ENCODE measurements around the gene SLC26A11.

SLC26A11 gene

GRCh38 chr17:80248001-80248893 is 28.0 kb downstream of the SLC26A11 start:
- ATAC-seq (ENCODE audit: low read depth) (no peak), DNase-seq (ENCODE audit: low spot score) (no peak)
- H3K4me3 ChIP-seq (ENCODE audit: severe bottlenecking) = no peak overlapping the region
- no peaks in the 10 kb centered on the region for H3K27me3 ChIP-seq (ENCODE audit: insufficient read depth, poor library complexity, severe bottlenecking)
- no peaks in the 10 kb centered on the region for H3K9me3 ChIP-seq (ENCODE audit: severe bottlenecking)
- no peaks in the 10 kb centered on the region for H3K36me3 ChIP-seq (ENCODE audit: low read depth)
- H3K27ac ChIP-seq (ENCODE audit: poor library complexity, severe bottlenecking) = no peak overlapping the region
- TF ChIP-seq CTCF (IDR thresholded peaks at IDR 0.05; ENCODE audit: poor library complexity, severe bottlenecking) = no peak
- H3K4me1 ChIP-seq (ENCODE audit: insufficient read depth, poor library complexity, severe bottlenecking) = no peaks in the 10 kb centered on the region

GRCh38 chr17:80248894-80249710 is 28.9 kb downstream of the SLC26A11 start:
- no peak overlapping the region for H3K27ac ChIP-seq (ENCODE audit: poor library complexity, severe bottlenecking)
- ATAC-seq (ENCODE audit: low read depth) (no peak), DNase-seq (ENCODE audit: low spot score) (no peak)
- no peak for TF ChIP-seq CTCF (IDR thresholded peaks at IDR 0.05; ENCODE audit: poor library complexity, severe bottlenecking)
- H3K36me3 ChIP-seq (ENCODE audit: low read depth) = no peaks in the 10 kb centered on the region
- H3K27me3 ChIP-seq (ENCODE audit: insufficient read depth, poor library complexity, severe bottlenecking) = no peaks in the 10 kb centered on the region
- H3K4me3 ChIP-seq (ENCODE audit: severe bottlenecking) = no peak overlapping the region
- no peaks in the 10 kb centered on the region for H3K9me3 ChIP-seq (ENCODE audit: severe bottlenecking)
- no peaks in the 10 kb centered on the region for H3K4me1 ChIP-seq (ENCODE audit: insufficient read depth, poor library complexity, severe bottlenecking)

GRCh38 chr17:80251966-80252365 is 31.7 kb downstream of the SLC26A11 start:
- H3K9me3 ChIP-seq (ENCODE audit: severe bottlenecking) = no peaks in the 10 kb centered on the region
- H3K4me3 ChIP-seq (ENCODE audit: severe bottlenecking) = no peak overlapping the region
- DNase-seq (ENCODE audit: low spot score) (no peak), ATAC-seq (ENCODE audit: low read depth) (no peak)
- no peak overlapping the region for H3K27ac ChIP-seq (ENCODE audit: poor library complexity, severe bottlenecking)
- H3K27me3 ChIP-seq (ENCODE audit: insufficient read depth, poor library complexity, severe bottlenecking) = no peaks in the 10 kb centered on the region
- H3K36me3 ChIP-seq (ENCODE audit: low read depth) = no peaks in the 10 kb centered on the region
- H3K4me1 ChIP-seq (ENCODE audit: insufficient read depth, poor library complexity, severe bottlenecking) = peaks cover 16% of the 10 kb centered on the region
- no peak for TF ChIP-seq CTCF (IDR thresholded peaks at IDR 0.05; ENCODE audit: poor library complexity, severe bottlenecking)

GRCh38 chr17:80252871-80253270 is 32.6 kb downstream of the SLC26A11 start:
- DNase-seq (ENCODE audit: low spot score) = no peak
- Histone ChIP-seq H3K36me3 (ENCODE audit: low read depth) (no peaks in the 10 kb centered on the region), H3K9me3 (ENCODE audit: severe bottlenecking) (no peaks in the 10 kb centered on the region), H3K4me3 (ENCODE audit: severe bottlenecking) (no peak overlapping the region), H3K27ac (ENCODE audit: poor library complexity, severe bottlenecking) (no peak overlapping the region), H3K4me1 (ENCODE audit: insufficient read depth, poor library complexity, severe bottlenecking) (peaks cover 16% of the 10 kb centered on the region), H3K27me3 (ENCODE audit: insufficient read depth, poor library complexity, severe bottlenecking) (no peaks in the 10 kb centered on the region)
- TF ChIP-seq CTCF (IDR thresholded peaks at IDR 0.05; ENCODE audit: poor library complexity, severe bottlenecking) = peak; percentile 78
- ATAC-seq (ENCODE audit: low read depth) = peak; percentile 73

Measured in RWPE2 (cell line).